Measurements from ENCODE around the gene TBXAS1. TPM values are rescaled to one million over a fixed set of nuclear protein-coding genes. Genes with fewer than 3 reads are reported as not detected.

Gene TBXAS1
- polyA plus RNA-seq, 4 donors: 22.9 to 28.9 (median 25.4) TPM

DNA sequence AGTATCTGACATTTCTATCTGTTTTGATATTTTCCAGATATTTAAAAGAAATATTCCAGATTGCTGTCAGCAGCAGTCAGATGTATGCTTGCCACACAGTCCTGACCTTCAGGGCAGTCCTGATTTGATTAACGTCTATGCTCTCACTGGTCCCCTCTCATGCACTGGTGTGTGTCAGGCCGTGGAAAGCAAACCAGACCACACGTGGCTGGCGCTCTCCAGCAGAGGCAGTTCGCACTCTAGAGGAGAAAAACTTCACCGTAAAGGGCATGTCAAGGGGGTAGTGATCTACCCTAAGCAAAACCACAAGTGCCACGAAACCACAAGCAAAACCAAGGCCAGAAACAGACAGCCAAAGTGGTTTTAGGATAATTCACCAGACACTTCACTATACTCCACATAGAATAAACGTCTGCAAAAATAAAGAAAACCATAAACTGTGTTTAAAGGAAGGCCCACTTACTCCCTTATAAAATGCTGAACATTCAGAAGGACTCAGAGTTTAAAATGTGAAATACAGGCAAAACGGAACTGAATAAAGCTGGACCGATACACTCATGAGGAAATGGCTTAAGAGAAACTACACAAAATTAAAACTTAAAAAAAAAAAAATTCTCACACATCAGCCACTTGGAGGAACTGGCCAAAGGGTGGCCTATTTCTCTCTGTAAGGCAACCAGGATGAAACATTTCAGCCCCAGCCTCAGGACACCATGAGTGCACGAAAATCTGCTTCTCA lies 207.3 kb downstream of the TBXAS1 start:
- no peak for DNase-seq (ENCODE audit: low read depth in 4 of 4, low spot score in 3 of 4)

DNA sequence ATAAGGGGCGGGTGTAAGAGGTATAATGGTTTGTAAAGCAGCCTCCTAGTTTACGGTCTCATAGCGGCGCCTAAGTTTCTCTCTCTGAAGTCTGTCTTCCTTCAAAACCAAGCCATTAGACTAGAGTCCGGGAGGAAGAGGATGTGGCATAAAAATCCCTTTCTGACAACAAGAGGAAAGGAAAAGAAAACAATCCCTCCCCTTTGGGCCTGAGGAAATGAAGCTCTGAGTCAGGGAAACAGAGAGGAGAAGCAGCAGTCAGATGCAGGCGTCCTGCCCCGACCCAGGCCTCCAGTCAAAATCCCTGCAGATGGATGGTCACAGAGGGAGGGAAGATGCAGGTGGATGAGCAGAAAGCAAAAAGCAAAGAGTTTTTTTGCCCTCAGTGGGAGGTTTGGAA lies 210.0 kb downstream of the TBXAS1 start:
- no peak for DNase-seq (ENCODE audit: low read depth in 4 of 4, low spot score in 3 of 4)

DNA sequence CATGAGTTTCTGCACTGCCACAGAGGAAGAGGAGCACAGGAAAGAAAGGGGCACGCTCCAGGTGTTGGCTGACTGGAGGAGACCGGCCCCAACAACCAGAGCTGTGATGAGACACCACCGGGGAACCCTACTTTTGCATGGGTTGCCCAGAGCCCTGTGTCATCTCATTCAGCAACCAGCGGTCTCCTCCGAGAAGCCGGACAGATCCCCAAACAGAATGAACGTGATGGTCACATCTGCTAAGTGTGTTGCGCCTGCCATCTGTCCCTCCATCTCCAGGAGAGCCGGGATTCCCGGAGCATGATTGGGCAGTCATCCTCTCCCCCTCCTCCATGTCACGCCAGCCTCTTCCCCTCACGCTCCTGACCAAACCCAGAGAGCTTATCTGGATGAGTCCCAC lies 210.8 kb downstream of the TBXAS1 start:
- DNase-seq (ENCODE audit: low read depth in 4 of 4, low spot score in 3 of 4): no peak

DNA sequence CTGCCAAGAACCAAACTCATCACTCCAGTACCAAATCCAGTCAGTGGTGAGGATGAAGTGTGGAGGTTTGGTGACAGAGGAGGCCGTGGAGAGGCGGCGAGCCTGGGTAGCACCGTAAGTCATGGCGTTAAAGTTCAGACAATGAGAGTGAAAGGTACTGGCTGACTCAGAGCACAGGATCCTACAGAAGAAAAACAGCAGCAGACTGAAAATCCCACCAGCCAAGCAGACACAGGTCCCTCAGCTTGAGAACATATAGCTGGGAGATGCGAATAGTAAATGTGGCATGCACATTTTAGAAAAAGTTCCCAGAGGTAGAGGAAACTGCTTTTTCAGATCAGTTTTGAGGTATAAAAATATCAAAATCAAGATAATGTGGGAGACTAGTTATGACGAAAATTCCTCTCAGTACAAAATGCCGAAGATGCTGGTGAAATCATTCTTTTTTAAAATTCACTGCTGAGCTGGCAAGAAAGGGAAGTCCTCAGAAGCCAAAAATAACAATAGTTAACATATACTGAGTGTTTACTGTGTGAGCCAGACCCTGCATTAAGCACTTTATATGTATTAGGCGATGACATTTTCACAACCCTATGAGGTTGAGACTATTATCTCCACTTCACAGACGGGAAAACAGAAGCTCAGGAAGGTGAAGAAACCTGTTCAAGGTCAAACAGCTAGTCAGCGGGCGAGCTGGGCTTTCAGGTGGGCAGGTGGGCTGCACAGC lies 212.8 kb downstream of the TBXAS1 start:
- no peak for DNase-seq (ENCODE audit: low read depth in 4 of 4, low spot score in 3 of 4)

DNA sequence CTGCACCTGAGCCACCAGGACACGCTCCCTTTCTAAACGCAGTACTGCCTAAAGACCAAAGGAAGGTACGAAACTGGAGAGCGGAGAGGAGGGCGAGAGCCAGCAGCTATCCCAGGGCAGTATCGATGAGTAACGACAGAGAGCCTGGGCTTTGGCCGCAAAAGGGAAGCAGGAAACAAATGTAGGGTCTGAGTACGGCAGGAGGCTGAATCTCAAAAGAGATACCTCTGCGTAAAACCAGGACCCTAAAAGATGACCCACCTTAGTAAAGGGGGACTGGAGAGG lies 213.3 kb downstream of the TBXAS1 start:
- no peak for DNase-seq (ENCODE audit: low read depth in 4 of 4, low spot score in 3 of 4)

DNA sequence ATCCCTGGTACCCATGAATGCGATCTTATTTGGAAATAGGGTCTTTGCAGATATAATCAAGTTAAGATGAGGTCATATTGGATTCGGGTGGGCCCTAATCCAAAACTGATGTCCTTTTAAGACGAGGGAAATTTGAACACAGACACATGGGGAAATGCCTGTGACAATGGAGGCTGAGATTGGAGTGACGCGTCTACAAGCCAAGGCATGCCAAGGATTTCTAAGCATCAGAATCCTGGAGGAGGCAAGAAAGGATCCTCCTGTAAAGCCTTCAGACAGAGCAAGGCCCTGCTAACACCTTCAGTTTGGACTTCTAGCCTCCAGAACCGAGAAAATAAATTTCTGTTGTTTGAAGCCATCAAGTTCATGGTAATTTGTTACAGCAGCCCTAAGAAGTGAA lies 215.2 kb downstream of the TBXAS1 start:
- no peak for DNase-seq (ENCODE audit: low read depth in 4 of 4, low spot score in 3 of 4)

DNA sequence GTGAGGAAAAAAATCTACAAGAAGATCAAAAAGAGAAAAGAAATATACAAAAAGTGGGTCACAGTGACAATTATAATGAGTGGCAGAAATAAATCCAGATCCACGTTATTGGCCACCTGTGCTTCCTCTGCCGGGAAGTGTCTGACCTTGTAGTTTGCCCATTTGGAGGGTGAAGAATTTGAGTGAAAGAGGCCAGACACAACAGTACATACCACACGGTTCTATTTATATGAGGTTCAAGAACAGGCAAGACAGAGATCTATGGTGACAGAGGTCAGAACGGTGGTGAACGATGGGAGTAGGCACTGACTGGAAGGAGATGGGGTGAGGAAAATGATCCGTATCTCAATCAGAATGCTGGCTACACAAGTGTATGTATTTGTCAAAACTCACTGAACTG lies 216.6 kb downstream of the TBXAS1 start:
- no peak for DNase-seq (ENCODE audit: low read depth in 4 of 4, low spot score in 3 of 4)

DNA sequence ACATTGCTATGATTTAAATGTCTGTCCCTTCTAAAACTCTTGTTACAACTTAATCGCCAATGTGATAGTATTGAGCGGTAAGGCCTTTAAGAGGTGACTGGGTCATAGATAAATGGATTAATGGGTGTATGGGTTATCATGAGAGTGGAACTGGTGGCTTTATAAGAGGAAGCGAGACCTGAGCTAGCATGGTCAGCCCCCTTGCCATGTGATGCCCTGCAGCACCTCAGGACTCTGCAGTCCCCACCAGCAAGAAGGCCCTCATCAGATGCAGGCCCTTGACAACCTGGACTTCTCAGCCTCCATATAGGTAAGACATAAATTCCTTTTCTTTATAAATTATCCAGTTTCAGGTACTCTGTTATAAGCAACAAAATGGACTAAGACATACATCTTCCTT lies 218.1 kb downstream of the TBXAS1 start:
- no peak for DNase-seq (ENCODE audit: low read depth in 4 of 4, low spot score in 3 of 4)

DNA sequence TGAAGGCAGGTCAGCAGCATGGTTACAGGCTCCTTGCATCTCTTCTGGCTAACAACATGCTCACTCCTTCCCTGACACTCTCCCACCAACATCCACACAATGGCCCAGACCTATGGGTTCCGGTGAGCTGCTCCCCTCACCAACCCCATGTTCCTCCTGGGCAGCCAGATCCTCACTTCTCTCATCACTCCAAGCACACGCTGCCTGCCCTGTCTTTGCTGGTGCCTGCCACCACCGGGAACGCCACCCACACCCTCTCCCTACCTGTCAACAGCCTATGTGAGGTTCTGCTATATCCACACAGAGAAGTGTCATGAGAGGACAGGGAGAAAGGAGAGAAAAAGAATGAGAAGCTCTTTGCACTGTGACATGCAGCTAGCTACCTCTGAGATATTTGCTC lies 219.1 kb downstream of the TBXAS1 start:
- no peak for DNase-seq (ENCODE audit: low read depth in 4 of 4, low spot score in 3 of 4)

DNA sequence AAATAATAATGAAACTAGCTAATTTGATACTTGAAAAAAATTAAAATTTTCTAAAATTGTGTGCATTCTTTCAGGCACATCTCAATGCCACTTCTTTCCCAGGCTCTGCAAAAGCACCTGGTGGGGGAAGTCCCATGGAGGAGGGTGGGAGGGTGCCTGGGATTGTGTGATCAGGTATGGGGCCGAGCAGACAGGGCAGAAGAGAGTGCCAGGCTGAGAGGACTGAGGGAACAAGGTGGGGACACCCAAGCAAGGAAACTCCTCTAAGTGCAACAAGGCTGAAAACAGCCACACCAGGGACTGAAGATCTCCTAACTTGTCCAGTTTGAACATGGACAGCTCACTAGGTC lies 219.9 kb downstream of the TBXAS1 start:
- DNase-seq (ENCODE audit: low read depth in 4 of 4, low spot score in 3 of 4): no peak

DNA sequence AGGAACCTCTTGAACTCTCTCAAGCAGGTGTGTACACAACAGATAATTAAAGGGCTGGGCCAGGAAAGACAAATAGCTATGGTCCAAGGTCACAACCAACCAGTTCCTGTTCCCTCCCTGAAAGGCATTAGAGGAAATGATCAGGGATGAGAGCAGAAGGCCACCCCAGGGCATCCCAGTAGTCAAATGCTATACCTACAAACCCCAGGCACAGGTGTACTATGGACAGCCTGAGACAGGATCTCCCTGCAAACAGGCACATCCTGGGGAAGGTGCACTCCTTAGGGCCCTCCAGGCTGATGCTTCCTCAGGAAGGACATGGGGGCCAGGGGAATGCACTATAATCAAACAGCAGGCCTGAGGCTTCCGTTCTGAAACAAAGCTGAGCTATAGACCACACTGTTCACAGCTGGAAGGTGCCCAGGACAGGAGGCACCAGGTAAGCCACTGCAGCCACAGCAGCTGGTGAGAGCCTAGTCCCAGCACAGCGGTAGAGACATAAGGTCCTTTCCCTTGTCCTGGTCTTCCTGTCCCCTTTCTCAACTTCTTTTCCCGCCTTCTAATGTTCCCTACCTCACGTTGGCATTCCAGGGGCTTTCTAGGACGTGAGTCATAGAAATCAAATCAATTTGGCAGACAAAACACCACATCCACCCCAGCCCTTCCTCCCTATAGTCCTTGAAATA lies 220.4 kb downstream of the TBXAS1 start:
- no peak for DNase-seq (ENCODE audit: low read depth in 4 of 4, low spot score in 3 of 4)

DNA sequence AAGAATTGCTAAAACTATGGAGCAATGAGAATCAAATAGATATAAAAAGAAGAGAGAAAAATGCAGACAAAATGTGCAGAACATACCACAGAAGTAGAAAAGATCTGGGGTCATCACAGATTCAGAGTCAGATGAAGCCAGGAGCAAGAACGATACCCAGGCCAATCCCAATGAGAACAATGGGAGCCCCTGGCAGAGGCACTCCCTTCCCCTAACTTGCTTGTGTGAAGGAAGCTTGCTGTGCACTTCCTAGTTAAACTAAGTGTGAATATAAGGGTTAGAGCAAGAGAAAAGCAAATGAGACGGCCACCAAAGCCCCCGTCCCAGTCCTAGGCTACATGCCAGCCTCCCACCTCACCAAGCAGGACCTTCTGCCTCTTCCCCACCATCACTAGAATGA lies 221.0 kb downstream of the TBXAS1 start:
- no peak for DNase-seq (ENCODE audit: low read depth in 4 of 4, low spot score in 3 of 4)

DNA sequence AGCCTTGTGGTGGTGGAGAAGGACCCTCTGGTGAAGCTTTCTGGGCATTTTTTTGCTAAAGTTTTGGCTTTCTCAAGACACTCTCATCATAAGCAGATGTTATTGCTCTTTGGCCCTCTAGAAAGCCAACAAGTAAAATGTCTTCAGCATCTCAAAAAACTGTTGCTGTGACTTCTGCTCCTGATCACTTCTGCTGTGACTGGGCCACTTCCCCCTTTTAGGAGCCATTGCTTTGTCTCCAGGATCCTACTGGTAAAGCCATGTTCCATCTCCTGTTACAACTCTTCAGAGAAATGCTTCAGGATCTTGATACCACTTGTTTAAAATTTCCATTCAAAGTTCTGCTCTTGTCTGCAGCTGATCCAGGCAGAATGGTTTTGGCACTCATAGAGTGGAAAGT lies 222.8 kb downstream of the TBXAS1 start:
- no peak for DNase-seq (ENCODE audit: low read depth in 4 of 4, low spot score in 3 of 4)

DNA sequence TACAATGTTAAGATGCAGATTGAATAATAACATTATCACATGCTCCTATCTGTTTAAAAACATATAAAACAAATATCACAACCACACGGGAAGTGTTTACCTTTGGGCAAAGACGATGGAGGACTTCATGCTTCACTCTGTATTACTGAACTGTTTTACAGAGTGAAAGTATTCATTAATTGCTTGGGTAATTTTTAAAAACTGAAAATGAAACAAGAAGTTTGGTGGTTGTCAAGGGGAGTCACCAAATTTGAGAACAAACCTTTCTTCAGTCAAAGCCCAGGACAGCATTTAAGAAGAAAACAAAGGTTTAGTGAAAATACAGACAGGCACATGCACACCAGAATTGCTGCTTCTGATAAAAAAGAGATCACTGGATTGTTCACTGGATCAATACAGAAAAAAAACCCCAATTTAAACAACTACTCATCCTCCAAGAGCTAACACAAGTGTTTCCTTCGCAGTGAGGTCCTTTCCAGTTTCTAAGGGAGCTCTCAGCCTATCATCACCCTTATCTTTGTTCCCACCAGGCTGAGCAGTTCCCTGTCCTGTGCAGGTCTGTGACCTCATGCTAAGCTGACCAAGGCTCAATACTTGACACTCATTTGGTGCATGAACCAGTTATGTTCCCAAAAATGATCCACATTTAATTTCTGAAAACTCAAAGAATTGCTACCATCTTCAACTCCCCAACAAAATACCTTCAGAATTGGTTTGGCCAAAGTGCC lies 224.9 kb downstream of the TBXAS1 start:
- DNase-seq (ENCODE audit: low read depth in 4 of 4, low spot score in 3 of 4): no peak

DNA sequence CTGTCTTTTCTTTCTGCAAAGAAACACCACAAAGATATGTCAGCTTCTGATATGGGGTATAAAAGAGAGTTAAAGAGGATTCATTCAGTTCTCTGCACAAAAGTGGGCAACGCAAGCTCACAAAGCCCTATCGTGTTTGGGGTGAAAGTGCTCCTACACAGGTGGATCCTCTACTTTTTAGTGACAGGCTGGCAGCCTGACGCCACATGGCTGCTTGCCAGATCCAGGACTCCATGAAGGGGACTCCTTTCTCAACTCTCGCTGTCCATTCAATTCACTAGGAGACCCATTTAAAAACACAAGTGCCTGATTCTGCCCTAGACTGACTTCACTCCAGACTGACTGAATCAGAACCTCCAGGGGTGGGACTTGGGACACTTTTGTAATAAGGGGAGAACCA lies 225.7 kb downstream of the TBXAS1 start:
- no peak for DNase-seq (ENCODE audit: low read depth in 4 of 4, low spot score in 3 of 4)

DNA sequence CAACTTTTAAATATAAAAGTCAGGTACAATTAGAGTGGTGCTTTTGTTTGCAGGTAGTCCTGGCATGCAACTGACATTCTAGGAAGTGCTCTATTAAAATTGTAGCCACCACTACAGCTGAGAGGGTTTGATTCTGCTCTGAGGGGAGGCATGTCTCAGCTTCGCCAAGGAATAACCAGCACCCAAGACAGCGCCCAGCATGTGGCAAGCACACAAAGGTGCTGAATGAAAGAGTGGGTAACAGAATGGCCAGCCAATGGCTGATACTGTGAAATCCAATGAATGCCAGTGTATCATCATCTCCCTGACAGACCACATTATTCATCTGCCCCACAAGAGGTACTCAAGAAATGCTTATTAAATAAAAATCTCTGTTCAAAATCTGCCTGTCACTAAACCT lies 226.8 kb downstream of the TBXAS1 start:
- DNase-seq (ENCODE audit: low read depth in 4 of 4, low spot score in 3 of 4): no peak

DNA sequence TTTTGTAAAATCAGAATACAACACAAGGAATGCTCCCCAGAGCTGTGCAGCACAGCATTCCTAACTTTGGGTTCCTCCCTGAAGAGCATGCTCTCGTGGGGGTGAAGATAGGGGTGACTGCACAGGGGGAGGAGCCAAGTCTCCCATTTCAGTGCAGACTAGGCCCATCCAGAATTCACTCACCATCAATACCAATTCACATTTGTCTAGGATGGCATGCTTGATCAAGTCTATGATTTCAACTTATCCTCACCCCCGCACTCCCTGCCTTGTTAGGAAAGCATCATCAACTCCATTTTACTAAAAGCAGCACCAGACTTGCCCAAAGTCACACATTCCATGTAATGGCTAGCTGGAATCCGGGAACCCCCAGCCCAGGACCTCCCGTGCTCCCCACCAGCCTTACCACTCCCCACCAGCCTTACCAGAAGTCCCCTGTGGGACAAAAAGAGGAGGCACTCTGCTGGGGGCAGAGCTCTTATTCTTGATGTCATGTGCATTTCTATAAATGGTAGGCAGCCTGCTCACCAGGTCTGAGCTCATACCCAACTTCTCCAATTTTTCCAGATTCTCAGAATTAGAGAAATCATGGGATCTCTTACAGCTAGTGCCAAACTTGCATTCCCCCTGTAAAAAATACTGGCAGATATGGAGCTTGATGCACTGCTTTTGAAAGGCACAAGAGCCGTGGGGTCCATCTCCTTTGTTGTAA lies 227.5 kb downstream of the TBXAS1 start:
- DNase-seq (ENCODE audit: low read depth in 4 of 4, low spot score in 3 of 4): no peak

DNA sequence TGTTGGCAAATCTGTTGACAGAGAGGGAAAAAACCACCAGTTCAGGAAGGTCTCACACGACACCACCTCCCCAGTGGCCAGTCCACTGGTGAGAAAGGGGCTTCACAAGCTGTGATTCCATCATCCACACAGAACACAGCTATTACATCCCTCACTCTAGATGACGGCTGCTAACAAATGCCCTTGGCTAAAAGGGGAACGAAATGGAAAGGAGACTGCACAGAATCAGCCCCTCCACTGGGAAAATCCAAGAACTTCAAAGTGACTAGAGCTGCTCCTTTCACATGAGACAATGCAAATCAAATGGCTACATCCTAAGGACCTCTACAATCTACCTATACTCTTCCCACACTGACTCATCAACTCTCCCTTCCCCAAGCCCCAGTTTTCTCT lies 228.1 kb downstream of the TBXAS1 start:
- no peak for DNase-seq (ENCODE audit: low read depth in 4 of 4, low spot score in 3 of 4)

DNA sequence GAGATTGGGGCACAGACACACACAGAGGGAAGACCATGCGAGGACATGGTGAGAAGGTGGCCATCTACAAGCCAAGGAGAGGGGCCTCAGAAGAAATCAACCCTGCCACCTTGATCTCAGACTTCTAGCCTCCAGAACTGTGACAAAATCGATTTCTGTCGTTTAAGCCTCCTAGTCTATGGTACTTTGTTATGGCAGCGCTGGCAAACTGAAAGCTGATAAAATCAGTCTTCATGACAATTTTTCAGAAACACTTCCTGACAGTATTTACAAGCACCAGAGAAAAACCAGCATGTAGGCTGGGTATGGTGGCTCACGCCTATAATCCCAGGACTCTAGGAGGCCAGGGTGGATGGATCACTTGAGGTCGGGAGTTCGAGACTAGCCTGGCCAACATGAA lies 229.5 kb downstream of the TBXAS1 start:
- DNase-seq (ENCODE audit: low read depth in 4 of 4, low spot score in 3 of 4): no peak

DNA sequence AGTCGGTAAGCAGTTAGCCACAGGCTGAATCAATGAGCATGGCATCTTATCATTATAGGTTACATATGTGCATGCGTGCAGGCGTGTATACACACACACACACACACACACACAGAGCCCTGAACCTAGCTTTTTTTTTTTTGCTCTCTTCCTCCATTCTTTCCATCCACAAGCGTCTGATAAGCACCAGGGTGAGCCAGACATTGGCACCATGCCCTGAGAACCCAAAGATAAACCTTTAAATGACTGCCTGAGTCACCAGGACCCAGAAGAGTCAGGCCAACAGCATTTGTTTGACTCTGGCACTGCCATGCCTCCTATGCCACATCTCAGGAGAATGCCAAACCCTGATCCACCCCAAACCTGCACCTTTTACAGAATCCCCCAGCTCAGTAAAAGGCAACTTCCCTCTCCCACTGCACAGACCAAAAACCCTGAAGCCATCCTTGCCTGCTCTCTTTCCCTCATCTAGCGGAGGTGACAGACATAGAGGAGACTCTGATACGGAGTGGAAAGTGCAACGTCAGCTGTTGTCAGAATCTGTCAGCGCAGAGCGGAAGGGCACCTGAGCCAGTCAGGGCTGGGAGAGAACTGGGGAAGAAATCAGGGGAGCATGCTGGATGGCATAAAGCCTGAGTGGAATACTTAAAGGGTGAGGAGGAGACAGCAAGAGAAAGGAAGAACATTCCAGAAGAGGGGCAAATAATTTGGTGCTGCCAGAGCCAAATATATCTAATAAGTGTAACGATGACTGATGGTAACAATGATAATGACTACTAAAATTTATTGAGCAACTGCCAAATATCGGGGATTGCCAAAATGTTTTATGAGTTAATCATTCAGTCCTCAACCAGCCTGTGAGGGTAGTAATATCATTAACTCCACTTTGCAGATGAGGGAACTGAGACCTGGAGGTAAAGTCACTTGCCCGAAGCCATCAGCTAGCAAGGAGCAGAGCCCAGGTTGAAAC lies 230.5 kb downstream of the TBXAS1 start:
- no peak for DNase-seq (ENCODE audit: low read depth in 4 of 4, low spot score in 3 of 4)
